Mucosa of rectum (tissue), 2 donors: ENCODE results near the gene CDK10.
"Not testable (repeated sequence)": the region's sequence is repeated elsewhere in the genome, so short reads cannot be mapped to it uniquely, and the experiment has no call there.

Experiments used
- H3K27ac ChIP-seq, 2 donors: one replicate each; pipeline ENCODE4 v1.7.0; 2013; ENCODE audit warnings: inconsistent platforms in 2 of 2, low read depth in 2 of 2, low read length in 2 of 2
- H3K27me3 ChIP-seq, 2 donors: one replicate each; pipeline ENCODE4 v1.7.0; 2013; ENCODE audit warnings: low read length in 2 of 2; ENCODE audit not compliant: control insufficient read depth in 2 of 2, insufficient read depth in 2 of 2
- H3K36me3 ChIP-seq, 2 donors: one replicate each; pipeline ENCODE4 v1.7.0; 2013; ENCODE audit warnings: low read length in 2 of 2; ENCODE audit not compliant: control insufficient read depth in 2 of 2, insufficient read depth in 2 of 2
- H3K4me1 ChIP-seq, 2 donors: one replicate each; pipeline ENCODE4 v1.7.0; 2013; ENCODE audit warnings: low read length in 2 of 2, mild to moderate bottlenecking in 1 of 2; ENCODE audit not compliant: control insufficient read depth in 2 of 2, insufficient read depth in 2 of 2
- H3K4me3 ChIP-seq, 2 donors: one replicate each; pipeline ENCODE4 v1.7.0; 2013; ENCODE audit warnings: low read length in 2 of 2
- H3K9ac ChIP-seq, 2 donors: one replicate each; pipeline ENCODE4 v1.7.0; 2013; ENCODE audit warnings: low read length in 2 of 2, low read depth in 1 of 2, mild to moderate bottlenecking in 1 of 2
- H3K9me3 ChIP-seq, 2 donors: one replicate each; pipeline ENCODE4 v1.7.0; 2013; ENCODE audit warnings: low read length in 2 of 2; ENCODE audit not compliant: control insufficient read depth in 2 of 2
- donor health status: healthy.
- donor health status: Normal muscosa, but diverticular disease.

The CDK10 gene

GRCh38 chr16:89688395-89688794 lies 1.9 kb downstream of the CDK10 start:
- peaks cover 23 to 32% of the 10 kb centered on the region in 2 donors for H3K36me3 ChIP-seq
- H3K27ac ChIP-seq, result no peak overlapping the region
- H3K4me1 ChIP-seq, result peaks cover 15 to 16% of the 10 kb centered on the region in 2 donors
- H3K9ac ChIP-seq, result no peak overlapping the region
- no peaks in the 10 kb centered on the region for H3K27me3 ChIP-seq
- H3K9me3 ChIP-seq, result no peaks in the 10 kb centered on the region
- H3K4me3 ChIP-seq, result no peak overlapping the region

DNA sequence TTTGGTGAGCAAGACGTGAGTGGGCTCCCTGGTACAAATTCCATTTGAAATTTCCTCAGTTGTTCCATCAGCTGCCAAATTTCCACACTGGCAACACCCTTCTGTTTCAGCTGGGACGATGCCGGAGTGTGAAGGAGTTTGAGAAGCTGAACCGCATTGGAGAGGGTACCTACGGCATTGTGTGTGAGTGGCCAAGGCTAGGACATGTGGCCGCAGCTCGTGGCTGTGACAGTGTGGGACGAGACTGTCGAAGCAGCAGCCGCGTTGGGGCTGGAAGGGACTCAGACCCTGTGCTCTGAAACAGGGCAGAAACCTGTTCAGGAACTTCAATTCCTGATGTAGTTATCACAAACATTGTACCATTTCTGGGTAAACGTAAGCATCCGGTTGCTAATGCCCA lies 2.7 kb downstream of the CDK10 start:
- Histone ChIP-seq H3K9me3 (no peaks in the 10 kb centered on the region), H3K9ac (no peak overlapping the region), H3K4me1 (peaks cover 15 to 16% of the 10 kb centered on the region in 2 donors), H3K4me3 (no peak overlapping the region), H3K27ac (no peak overlapping the region), H3K36me3 (peaks cover 31 to 38% of the 10 kb centered on the region in 2 donors), H3K27me3 (no peaks in the 10 kb centered on the region)

DNA sequence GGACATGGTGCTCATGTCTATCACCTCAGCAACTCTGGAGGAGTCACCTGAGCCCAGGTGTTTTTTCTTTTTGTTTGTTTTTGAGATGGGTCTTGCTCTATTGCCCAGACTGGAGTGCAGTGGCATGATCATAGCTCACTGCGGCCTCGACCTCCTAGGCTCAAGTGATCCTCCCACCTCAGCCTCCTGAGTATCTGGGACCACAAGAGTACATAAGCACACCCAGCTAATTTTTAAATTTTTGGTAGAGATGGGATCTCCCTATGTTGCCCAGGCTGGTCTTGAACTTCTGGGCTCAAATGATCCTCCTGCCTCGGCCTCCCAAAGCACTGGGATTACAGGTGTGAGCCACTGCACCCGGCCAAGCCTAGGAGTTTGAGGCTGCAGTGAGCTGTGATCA lies 3.1 kb downstream of the CDK10 start:
- H3K36me3 ChIP-seq, result peaks cover 31 to 41% of the 10 kb centered on the region in 2 donors
- not testable (repeated sequence) for H3K9me3 ChIP-seq, H3K27ac ChIP-seq, H3K27me3 ChIP-seq, H3K9ac ChIP-seq, H3K4me3 ChIP-seq
- peaks cover 15 to 16% of the 10 kb centered on the region in 2 donors for H3K4me1 ChIP-seq

DNA sequence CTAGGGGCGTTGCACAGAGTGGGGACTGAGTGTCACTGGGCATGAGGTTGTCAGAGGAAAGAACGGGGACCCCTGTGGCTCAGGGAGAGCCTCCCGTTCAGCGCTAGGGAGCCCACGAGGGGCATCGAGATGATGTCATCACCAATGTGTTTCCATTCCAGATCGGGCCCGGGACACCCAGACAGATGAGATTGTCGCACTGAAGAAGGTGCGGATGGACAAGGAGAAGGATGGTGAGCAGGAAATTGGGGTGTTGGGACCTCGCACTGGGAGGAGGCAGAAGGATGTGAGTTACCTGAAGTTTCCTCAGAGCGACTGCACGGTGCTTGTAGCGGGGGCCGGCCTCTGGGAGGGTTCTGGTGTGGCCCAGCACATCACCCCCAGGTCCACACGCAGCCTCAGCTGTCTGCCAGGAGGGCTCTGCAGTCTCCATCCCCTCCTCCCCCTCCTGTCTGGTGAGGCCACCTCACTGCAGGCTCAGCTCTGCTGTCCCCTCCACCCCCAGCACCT lies 4.0 kb downstream of the CDK10 start:
- Histone ChIP-seq H3K36me3 (peaks cover 37 to 44% of the 10 kb centered on the region in 2 donors), H3K4me3 (no peak overlapping the region), H3K9me3 (no peaks in the 10 kb centered on the region), H3K9ac (no peak overlapping the region), H3K27me3 (no peaks in the 10 kb centered on the region), H3K4me1 (peaks cover 15 to 16% of the 10 kb centered on the region in 2 donors), H3K27ac (no peak overlapping the region)

- Histone ChIP-seq H3K27me3 (no peaks in the 10 kb centered on the region), H3K9ac (no peak overlapping the region), H3K36me3 (peaks cover 40 to 47% of the 10 kb centered on the region in 2 donors), H3K4me3 (no peak overlapping the region), H3K27ac (no peak overlapping the region), H3K9me3 (no peaks in the 10 kb centered on the region), H3K4me1 (peaks cover 14 to 15% of the 10 kb centered on the region in 2 donors)
Observed at GRCh38 chr16:89691231-89691985, 4.9 kb downstream of the CDK10 start.

DNA sequence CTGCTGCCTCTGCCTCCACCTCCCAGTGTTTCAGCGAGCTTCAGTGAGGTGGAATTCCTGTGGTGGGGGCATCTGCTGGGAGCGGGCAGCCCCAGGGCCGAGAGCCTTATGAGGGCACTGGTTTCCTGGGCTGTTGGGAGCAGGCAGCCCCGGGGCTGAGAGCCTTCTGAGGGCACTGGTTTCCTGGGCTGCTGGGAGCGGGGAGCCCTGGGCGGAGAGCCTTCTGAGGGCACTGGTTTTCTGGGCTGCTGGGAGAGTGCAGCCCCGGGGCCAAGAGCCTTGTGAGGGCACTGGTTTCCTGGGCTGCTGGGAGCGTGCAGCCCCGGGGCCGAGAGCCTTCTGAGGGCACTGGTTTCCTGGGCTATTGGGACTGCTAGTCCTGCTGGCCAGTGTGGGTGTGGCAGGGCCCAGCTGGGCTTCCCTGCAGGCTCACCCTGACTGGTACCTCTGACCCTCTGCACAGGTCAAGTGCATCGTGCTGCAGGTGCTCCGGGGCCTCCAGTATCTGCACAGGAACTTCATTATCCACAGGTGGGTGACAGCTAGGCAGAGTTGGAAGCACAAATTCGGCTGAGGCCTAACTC lies 5.6 kb downstream of the CDK10 start:
- no peak overlapping the region for H3K27ac ChIP-seq
- no peaks in the 10 kb centered on the region for H3K9me3 ChIP-seq
- H3K4me3 ChIP-seq, result no peak overlapping the region
- H3K9ac ChIP-seq, result no peak overlapping the region
- peaks cover 40 to 50% of the 10 kb centered on the region in 2 donors for H3K36me3 ChIP-seq
- peaks cover 14 to 16% of the 10 kb centered on the region in 2 donors for H3K4me1 ChIP-seq
- H3K27me3 ChIP-seq, result no peaks in the 10 kb centered on the region

DNA sequence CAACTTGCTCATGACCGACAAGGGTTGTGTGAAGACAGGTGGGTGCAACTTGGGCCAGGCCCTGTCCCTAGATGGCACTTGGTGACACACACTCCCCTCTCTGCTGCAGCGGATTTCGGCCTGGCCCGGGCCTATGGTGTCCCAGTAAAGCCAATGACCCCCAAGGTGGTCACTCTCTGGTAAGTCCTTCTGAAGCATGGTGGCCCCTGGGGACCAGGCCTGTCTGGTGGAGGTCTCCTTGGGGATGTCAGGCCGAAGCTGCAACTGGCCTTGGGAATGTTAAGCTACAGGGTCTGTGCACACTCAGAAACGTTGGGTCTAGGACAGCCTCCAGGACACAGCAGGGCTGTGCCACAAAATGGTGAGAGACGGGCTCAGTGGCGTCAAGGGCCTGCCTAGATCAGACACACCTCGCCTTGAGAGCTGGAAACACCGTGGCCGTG lies 6.8 kb downstream of the CDK10 start:
- Histone ChIP-seq H3K4me3 (no peak overlapping the region), H3K27ac (no peak overlapping the region), H3K4me1 (peaks cover 2 to 5% of the 10 kb centered on the region in 2 donors), H3K9me3 (no peaks in the 10 kb centered on the region), H3K9ac (no peak overlapping the region), H3K27me3 (no peaks in the 10 kb centered on the region), H3K36me3 (peaks cover 44 to 55% of the 10 kb centered on the region in 2 donors)

GRCh38 chr16:89693931-89694783 lies 7.7 kb downstream of the CDK10 start:
- peaks cover 42 to 53% of the 10 kb centered on the region in 2 donors for H3K36me3 ChIP-seq
- no peak overlapping the region for H3K4me3 ChIP-seq
- H3K27me3 ChIP-seq, result no peaks in the 10 kb centered on the region
- peaks cover 0 to 2% of the 10 kb centered on the region in 2 donors for H3K4me1 ChIP-seq
- H3K9me3 ChIP-seq, result no peaks in the 10 kb centered on the region
- no peak overlapping the region for H3K9ac ChIP-seq
- H3K27ac ChIP-seq, result peak overlapping the region in 1 of 2 donors; percentile 9

- not testable (repeated sequence) for H3K4me3 ChIP-seq, H3K4me1 ChIP-seq, H3K9me3 ChIP-seq, H3K27me3 ChIP-seq, H3K9ac ChIP-seq
- H3K36me3 ChIP-seq, result peaks cover 40 to 51% of the 10 kb centered on the region in 2 donors
- H3K27ac ChIP-seq, result peak overlapping the region in 1 of 2 donors; percentile 23
Observed at GRCh38 chr16:89694784-89695085, 8.2 kb downstream of the CDK10 start.
